LoVo (cell line): ENCODE measurements around the gene SERTAD1.
"Not testable (repeated sequence)": the region's sequence is repeated elsewhere in the genome, so short reads cannot be mapped to it uniquely, and the experiment has no call there.

ENCODE experiments used
- DNase-seq: peaks from one replicate; pipeline ENCODE4 v3.0.0-alpha.2; 2016; ENCODE audit warnings: low spot score

SERTAD1 gene

GRCh38 chr19:40422748-40423566 lies 2.8 kb downstream of the SERTAD1 start:
- DNase-seq: no peak

GRCh38 chr19:40421993-40422747 lies 3.6 kb downstream of the SERTAD1 start:
- no peak for DNase-seq

- DNase-seq: peak; percentile 90
Observed at GRCh38 chr19:40420766-40421765, 4.7 kb downstream of the SERTAD1 start.

- no peak for DNase-seq
Observed at GRCh38 chr19:40420451-40420765, 5.4 kb downstream of the SERTAD1 start.

GRCh38 chr19:40419780-40420179 lies 6.0 kb downstream of the SERTAD1 start:
- DNase-seq: no peak

- no peak for DNase-seq
Observed at GRCh38 chr19:40419066-40419612, 6.7 kb downstream of the SERTAD1 start.

GRCh38 chr19:40418040-40418439 lies 7.8 kb downstream of the SERTAD1 start:
- no peak for DNase-seq

- no peak for DNase-seq
Observed at GRCh38 chr19:40417643-40417981, 8.2 kb downstream of the SERTAD1 start.

GRCh38 chr19:40416918-40417642 lies 8.7 kb downstream of the SERTAD1 start:
- DNase-seq: no peak

GRCh38 chr19:40415768-40416167 lies 10.0 kb downstream of the SERTAD1 start:
- no peak for DNase-seq

GRCh38 chr19:40414542-40415535 lies 11.0 kb downstream of the SERTAD1 start:
- DNase-seq: no peak

- no peak for DNase-seq
Observed at GRCh38 chr19:40413291-40413845, 12.4 kb downstream of the SERTAD1 start, which contains the start of gene PRX. TSS of gene PRX (minus strand) at chr19:40413378. CDS start at chr19:40407932, 5,446 bp downstream.

GRCh38 chr19:40412866-40413265 lies 12.9 kb downstream of the SERTAD1 start:
- no peak for DNase-seq

- DNase-seq: no peak
Observed at GRCh38 chr19:40411958-40412499, 13.8 kb downstream of the SERTAD1 start.

- DNase-seq: no peak
Observed at GRCh38 chr19:40411125-40411842, 14.5 kb downstream of the SERTAD1 start.

GRCh38 chr19:40410030-40410389 lies 15.8 kb downstream of the SERTAD1 start:
- DNase-seq: no peak

- not testable (repeated sequence) for DNase-seq
Observed at GRCh38 chr19:40408598-40408925, 17.2 kb downstream of the SERTAD1 start.

- DNase-seq: no peak
Observed at GRCh38 chr19:40407714-40408597, 17.8 kb downstream of the SERTAD1 start.
